Measurements from ENCODE around the gene CHAC2.

- TF ChIP-seq CTCF (IDR thresholded peaks at IDR 0.05) (no peak), POLR2AphosphoS5 (IDR thresholded peaks at IDR 0.05) (no peak), EP300 (IDR thresholded peaks at IDR 0.05) (no peak), POLR2A (IDR thresholded peaks at IDR 0.05) (no peak)
These were observed 27.4 kb upstream of the CHAC2 start for GRCh38 chr2:53740170-53740569.

All from stomach (tissue), 4 donors.